GM12878 (cell line): ENCODE results near the gene GAL3ST2. TPM values are rescaled to one million over a fixed set of nuclear protein-coding genes. Genes with fewer than 3 reads are reported as not detected.

Experiments
- ATAC-seq: fragments of 200-7000 bp; cut with Tn5 transposase; 3 replicates; pipeline ENCODE4 v1.9.1; 2020; ENCODE audit warnings: mild to moderate bottlenecking, moderate library complexity
- BruUV-seq: library from RNA; stranded (reverse); fragments of 400-500 nt; replicated peaks from 2 replicates; lab custom pipeline; 2021; lab: Mats Ljungman, UMichigan
- CTCF ChIA-PET: fragments of 300-600 bp; sonication (Branson Sonifier 250); formaldehyde crosslinking; extraction: SDS; loops from one replicate; lab custom pipeline; 2021; ENCODE audit warnings: inconsistent platforms; lab: Yijun Ruan, JAX
- POLR2A ChIA-PET: fragments of 350-600 bp; formaldehyde crosslinking; extraction: SDS; loops from one replicate; lab custom pipeline; 2021; ENCODE audit warnings: inconsistent platforms; lab: Charles Lee
- RAD21 ChIA-PET: fragments of 300-600 bp; sonication (Branson Sonifier 250); formaldehyde crosslinking; loops from one replicate; lab custom pipeline; 2023; ENCODE audit warnings: antibody characterized with exemption; ENCODE audit not compliant: unreplicated experiment; lab: Charles Lee
- SMC1A ChIA-PET: fragments of 300-600 bp; sonication (Branson Sonifier 250); formaldehyde crosslinking; loops from one replicate; lab custom pipeline; 2023; ENCODE audit not compliant: unreplicated experiment, uncharacterized antibody; lab: Charles Lee
- DNase-seq: peaks from one replicate; pipeline ENCODE4 v3.0.0-alpha.2; 2011; ENCODE audit warnings: low read depth, low spot score
- FAIRE-seq: peaks from 3 replicates; lab custom pipeline; 2011; peaks lifted over from hg19 to GRCh38; lab: Jason Lieb, UNC
- H2AFZ ChIP-seq: 2 replicates; pipeline ENCODE4 v1.6.0; 2011; ENCODE audit warnings: low read depth, low read length, control low read depth; ENCODE audit not compliant: control insufficient read depth
- H3K27ac ChIP-seq: 2 replicates; pipeline ENCODE4 v1.5.1; 2011; ENCODE audit warnings: control low read depth; ENCODE audit not compliant: control insufficient read depth, insufficient read depth
- H3K27me3 ChIP-seq, 2 experiments: replicated peaks in 1 of 2; 2 replicates each; pipeline versions ENCODE4 v1.6.0 to v1.6.1; 2011; ENCODE audit warnings: low read length in 1 of 2; ENCODE audit not compliant: control insufficient read depth in 2 of 2, insufficient read depth in 2 of 2
- H3K36me3 ChIP-seq, 2 experiments: 2 replicates each; pipeline ENCODE4 v1.5.1; 2011; ENCODE audit warnings: low read length in 1 of 2; ENCODE audit not compliant: control insufficient read depth in 2 of 2, insufficient read depth in 2 of 2
- H3K4me1 ChIP-seq: 2 replicates; pipeline ENCODE4 v1.6.1; 2011; ENCODE audit warnings: mild to moderate bottlenecking, low read length, moderate library complexity, mixed read lengths; ENCODE audit not compliant: control insufficient read depth, insufficient read depth
- H3K4me2 ChIP-seq: 2 replicates; pipeline ENCODE4 v1.6.0; 2011; ENCODE audit warnings: control low read depth; ENCODE audit not compliant: control insufficient read depth, insufficient read depth
- H3K4me3 ChIP-seq: fragments of 200-600 bp; sonication (generic); 2 replicates; pipeline ENCODE4 v1.5.1; 2016
- H3K79me2 ChIP-seq: 2 replicates; pipeline ENCODE4 v1.6.0; 2011; ENCODE audit warnings: low read length; ENCODE audit not compliant: control insufficient read depth, insufficient read depth
- H3K9ac ChIP-seq: 2 replicates; pipeline ENCODE4 v1.8.0; 2011; ENCODE audit warnings: low read length, control low read depth, mixed read lengths; ENCODE audit not compliant: control insufficient read depth, insufficient read depth
- H3K9me3 ChIP-seq: replicated peaks from 3 replicates; pipeline ENCODE4 v1.5.1; 2011; ENCODE audit warnings: mild to moderate bottlenecking, low read length; ENCODE audit not compliant: control insufficient read depth, insufficient read depth
- H4K20me1 ChIP-seq: 2 replicates; pipeline ENCODE4 v1.6.0; 2011; ENCODE audit not compliant: control insufficient read depth, insufficient read depth
- ATF2 ChIP-seq: IDR thresholded peaks from 2 replicates; pipeline ENCODE4 v1.6.1; 2012; ENCODE audit warnings: low read length, inconsistent platforms
- BACH1 ChIP-seq: fragments of 450-650 bp; IDR thresholded peaks from 2 replicates; pipeline ENCODE4 v1.6.1; 2017; ENCODE audit warnings: mild to moderate bottlenecking, borderline replicate concordance
- EP300 ChIP-seq, 2 experiments: fragments of 150-350 bp in 1 of 2; IDR thresholded peaks; 2 replicates each; pipeline ENCODE4 v1.6.1; 2011 to 2012; ENCODE audit warnings: low read depth in 2 of 2, low read length in 2 of 2, borderline replicate concordance in 1 of 2, improper control_type of control experiment in 1 of 2, inconsistent platforms in 1 of 2; ENCODE audit not compliant: control insufficient read depth in 1 of 2
- KDM1A ChIP-seq: fragments of 200-600 bp; sonication (generic); IDR thresholded peaks from 2 replicates; pipeline ENCODE4 v1.6.1; 2016; ENCODE audit warnings: borderline replicate concordance
- MEF2A ChIP-seq: IDR thresholded peaks from 2 replicates; pipeline ENCODE4 v1.6.1; 2011; ENCODE audit warnings: low read depth, mild to moderate bottlenecking, low read length, moderate library complexity; ENCODE audit not compliant: insufficient read depth
- MYB ChIP-seq: fragments of 150-350 bp; IDR thresholded peaks from 2 replicates; pipeline ENCODE4 v1.6.1; 2014; ENCODE audit warnings: mild to moderate bottlenecking, low read depth, low read length, borderline replicate concordance
- PBX3 ChIP-seq: IDR thresholded peaks from 2 replicates; pipeline ENCODE4 v1.6.1; 2011; ENCODE audit warnings: mild to moderate bottlenecking, low read depth, low read length, moderate library complexity; ENCODE audit not compliant: insufficient replicate concordance
- RAD21 ChIP-seq: IDR thresholded peaks from 2 replicates; pipeline ENCODE4 v1.6.1; 2011; ENCODE audit warnings: mild to moderate bottlenecking, low read depth, low read length, moderate library complexity; ENCODE audit not compliant: insufficient read depth
- RB1 ChIP-seq: fragments of 450-650 bp; formaldehyde crosslinking; IDR thresholded peaks from 2 replicates; pipeline ENCODE4 v1.6.1; 2017; ENCODE audit warnings: mild to moderate bottlenecking, borderline replicate concordance
- RELA ChIP-seq: fragments of 450-650 bp; IDR thresholded peaks from 2 replicates; pipeline ENCODE4 v1.8.0; 2014; ENCODE audit warnings: borderline replicate concordance; ENCODE audit not compliant: partially characterized antibody
- SMC3 ChIP-seq: IDR thresholded peaks from 2 replicates; pipeline ENCODE4 v1.6.1; 2011; ENCODE audit warnings: low read length, improper control_type of control experiment, borderline replicate concordance
- SPI1 ChIP-seq: IDR thresholded peaks from 2 replicates; pipeline ENCODE4 v1.6.1; 2011; ENCODE audit warnings: low read depth, mild to moderate bottlenecking, low read length, moderate library complexity, borderline replicate concordance; ENCODE audit not compliant: insufficient read depth
- TAF1 ChIP-seq: IDR thresholded peaks from 2 replicates; pipeline ENCODE4 v1.6.1; 2011; ENCODE audit warnings: mild to moderate bottlenecking, low read depth, low read length, borderline replicate concordance
- TARDBP ChIP-seq: IDR thresholded peaks from 2 replicates; pipeline ENCODE4 v1.6.1; 2016; ENCODE audit warnings: borderline replicate concordance
- USF1 ChIP-seq: IDR thresholded peaks from 2 replicates; pipeline ENCODE4 v1.6.1; 2011; ENCODE audit warnings: borderline replicate concordance, low read depth, mild to moderate bottlenecking, moderate library complexity, mixed read lengths, low read length; ENCODE audit not compliant: insufficient read depth; ENCODE audit errors: extremely low read length
- WGBS: methylation state at CpG from one replicate; pipeline ENCODE4 v1.1.6; 2016; ENCODE audit warnings: low lambda C conversion rate; ENCODE audit not compliant: insufficient replicate concordance, insufficient coverage; ENCODE audit errors: missing lambda C conversion rate; 5-methylcytosine and 5-hydroxymethylcytosine counted together
- in situ Hi-C: fragments of 300-500 bp; cut with MboI; formaldehyde crosslinking; loops from 9 replicates; pipeline ENCODE4 v1.14.3; 2018; ENCODE audit warnings: mixed read lengths
- intact Hi-C: fragments of 100-400 bp; cut with micrococcal nuclease; formaldehyde crosslinking; loops from one replicate; pipeline ENCODE4 v1.14.2; 2022; ENCODE audit not compliant: unreplicated experiment
- polyA plus RNA-seq, 11 experiments: library from polyadenylated mRNA; depleted of rRNA in 4 of 11; unstranded in 6 of 11; stranded (reverse) in 5 of 11; fragments of >200 nt; fragmentation: Nextera tagmentation in 4 of 11; fragmentation: Illumina TruSeq in 1 of 11; extraction: Ambion mirVana in 4 of 11; extraction: Trizol in 1 of 11; gene quantifications; 1 replicate in 1 of 11; 2 replicates in 10 of 11; pipeline versions ENCODE4 v1.2.1 to v1.2.3, GENCODE V29; 2011 to 2016; ENCODE audit warnings: inconsistent platforms in 2 of 11, missing spikeins in 2 of 11, low read depth in 1 of 11
- total RNA-seq, 4 experiments: library from RNA; depleted of rRNA in 3 of 4; stranded (reverse); fragments of >200 nt in 3 of 4; fragmentation: Illumina TruSeq in 1 of 4; extraction: Trizol in 1 of 4; gene quantifications; 2 replicates each; pipeline versions ENCODE4 v1.2.1 to v1.2.3, GENCODE V29; 2013 to 2021
- TF ChIP-seq, protein P1 (sequence below): fragments of 450-650 bp; IDR thresholded peaks from 2 replicates; pipeline ENCODE4 v1.6.1; 2017; ENCODE audit warnings: borderline replicate concordance

The GAL3ST2 gene
- total and polyA plus RNA-seq, 10 of the 15 experiments (the other 5 are each of a cell fraction or from before 2014, with no cell fraction given) = 0.09 to 0.36 (median 0.11) TPM; not detected in 7

- DNase-seq (peak; percentile 74), FAIRE-seq (peak; percentile 23), ATAC-seq (peak; percentile 96)
- peaks cover 19% of the 10 kb centered on the region for H3K4me1 ChIP-seq
- no peak overlapping the region for H3K4me3 ChIP-seq
- H3K9me3 ChIP-seq = no peaks in the 10 kb centered on the region; the same call in 2 of the 3 replicates
- RAD21 ChIA-PET = interaction anchor here (0.6 to 1.3 kb wide), 4 partner anchors 17 to 102 kb away, joined by 3 to 5 read pairs (median 4); partner anchors contain the start of genes DTYMK and ING5
- POLR2A ChIA-PET = interaction anchor here (0.6 kb wide), 1 partner anchor 10 kb away, joined by 3 read pairs; no protein-coding TSS in a partner anchor
- SMC1A ChIA-PET = interaction anchor here (0.9 to 2.5 kb wide), 5 partner anchors 15 to 80 kb away, joined by 3 to 7 read pairs (median 4); no protein-coding TSS in a partner anchor
- peak overlapping the region; percentile 32; the same call in 1 of the 2 replicates for H3K9ac ChIP-seq
- BruUV-seq = no TSS peak
- H3K36me3 ChIP-seq = no peaks in the 10 kb centered on the region
- peak overlapping the region; percentile 78 for H3K27ac ChIP-seq
- H2AFZ ChIP-seq = peak overlapping the region; percentile 13
- H3K4me2 ChIP-seq = peak overlapping the region; percentile 68
- intact Hi-C loops (no loop called here), in situ Hi-C loops (no loop called here)
- WGBS = 3% methylated on average over 3 of the region's 3 CpGs
- CTCF ChIA-PET = interaction anchor here (1.0 to 1.5 kb wide), 4 partner anchors 16 to 90 kb away, joined by 3 to 6 read pairs (median 4); partner anchors contain the start of gene NEU4
- no peaks in the 10 kb centered on the region for H4K20me1 ChIP-seq
- H3K79me2 ChIP-seq = no peaks in the 10 kb centered on the region
- no peaks in the 10 kb centered on the region for H3K27me3 ChIP-seq
- TF ChIP-seq EP300 (IDR thresholded peaks at IDR 0.05; ENCODE audit: borderline replicate concordance in 1 of 2, control insufficient read depth in 1 of 2, low read depth in 2 of 2, low read length in 2 of 2) (peak in 1 of 2 experiments; percentile 71; a peak in 2 of 4 replicates), USF1 (no peak), MEF2A (peak; percentile 81), RAD21 (peak; percentile 35; the same call in 1 of the 2 replicates), KDM1A (no peak), TAF1 (no peak), BACH1 (no peak), RB1 (no peak), TARDBP (no peak), MYB (no peak), SPI1 (peak; percentile 84), PBX3 (no peak), SMC3 (no peak), RELA (no peak), ATF2 (peak; percentile 67)
- TF ChIP-seq, protein P1, sequence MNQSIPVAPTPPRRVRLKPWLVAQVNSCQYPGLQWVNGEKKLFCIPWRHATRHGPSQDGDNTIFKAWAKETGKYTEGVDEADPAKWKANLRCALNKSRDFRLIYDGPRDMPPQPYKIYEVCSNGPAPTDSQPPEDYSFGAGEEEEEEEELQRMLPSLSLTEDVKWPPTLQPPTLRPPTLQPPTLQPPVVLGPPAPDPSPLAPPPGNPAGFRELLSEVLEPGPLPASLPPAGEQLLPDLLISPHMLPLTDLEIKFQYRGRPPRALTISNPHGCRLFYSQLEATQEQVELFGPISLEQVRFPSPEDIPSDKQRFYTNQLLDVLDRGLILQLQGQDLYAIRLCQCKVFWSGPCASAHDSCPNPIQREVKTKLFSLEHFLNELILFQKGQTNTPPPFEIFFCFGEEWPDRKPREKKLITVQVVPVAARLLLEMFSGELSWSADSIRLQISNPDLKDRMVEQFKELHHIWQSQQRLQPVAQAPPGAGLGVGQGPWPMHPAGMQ = no peak
Measured at GRCh38 chr2:241788572-241788971, 11.9 kb downstream of the GAL3ST2 start.
